ENCODE results near the gene PI4KA. TPM values are rescaled to one million over a fixed set of nuclear protein-coding genes. Genes with fewer than 3 reads are reported as not detected.

PI4KA gene
- total and polyA plus RNA-seq, 8 donors = 22.7 to 174 (median 55.4) TPM

DNA sequence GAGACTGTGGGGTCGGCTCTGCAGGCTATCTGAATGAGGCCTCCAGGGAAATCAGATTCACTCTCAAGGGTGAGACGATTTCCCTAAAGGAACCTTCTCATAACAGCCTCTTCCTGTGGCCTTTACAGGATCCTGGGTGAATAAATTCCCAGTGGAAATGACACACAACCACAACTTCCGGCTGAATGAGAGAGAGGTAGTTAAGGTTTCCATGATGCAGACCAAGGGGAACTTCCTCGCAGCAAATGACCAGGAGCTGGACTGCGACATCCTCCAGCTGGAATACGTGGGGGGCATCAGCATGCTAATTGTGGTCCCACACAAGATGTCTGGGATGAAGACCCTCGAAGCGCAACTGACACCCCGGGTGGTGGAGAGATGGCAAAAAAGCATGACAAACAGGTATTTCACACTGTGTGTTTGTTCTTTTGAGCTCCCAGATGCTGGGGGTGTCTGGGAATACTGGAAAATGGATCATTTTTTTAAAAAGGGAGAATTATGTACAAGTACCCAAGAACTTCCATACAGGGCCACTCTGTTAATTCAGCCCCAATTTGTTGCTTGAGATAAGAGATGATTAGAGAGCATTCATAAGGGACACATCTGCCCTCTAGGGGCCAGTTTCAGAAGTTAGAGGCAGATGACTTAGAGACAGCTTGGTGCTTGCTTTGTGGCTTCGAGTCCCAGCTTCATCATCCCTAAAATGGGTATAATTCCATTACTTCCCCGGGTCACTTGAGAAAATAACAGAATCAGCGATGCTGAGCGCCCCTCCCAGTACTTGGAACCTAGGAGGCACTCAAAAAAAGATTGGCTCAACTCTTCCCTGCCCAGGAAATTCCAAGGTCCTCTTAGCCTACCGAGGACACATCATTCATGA is 74.5 kb downstream of the PI4KA start:
- intact Hi-C loops (cut with DNase I; ENCODE audit: low total_unique reads) = no loop called here
- Histone ChIP-seq H3K27ac (no peak overlapping the region), H3K4me3 (no peak overlapping the region), H3K9me3 (no peaks in the 10 kb centered on the region), H3K36me3 (peaks cover 32 to 81% (median 80%) of the 10 kb centered on the region in 4 donors), H3K4me1 (peaks cover 0 to 4% (median 0%) of the 10 kb centered on the region in 4 donors), H3K27me3 (no peaks in the 10 kb centered on the region)
- TF ChIP-seq, protein P1, sequence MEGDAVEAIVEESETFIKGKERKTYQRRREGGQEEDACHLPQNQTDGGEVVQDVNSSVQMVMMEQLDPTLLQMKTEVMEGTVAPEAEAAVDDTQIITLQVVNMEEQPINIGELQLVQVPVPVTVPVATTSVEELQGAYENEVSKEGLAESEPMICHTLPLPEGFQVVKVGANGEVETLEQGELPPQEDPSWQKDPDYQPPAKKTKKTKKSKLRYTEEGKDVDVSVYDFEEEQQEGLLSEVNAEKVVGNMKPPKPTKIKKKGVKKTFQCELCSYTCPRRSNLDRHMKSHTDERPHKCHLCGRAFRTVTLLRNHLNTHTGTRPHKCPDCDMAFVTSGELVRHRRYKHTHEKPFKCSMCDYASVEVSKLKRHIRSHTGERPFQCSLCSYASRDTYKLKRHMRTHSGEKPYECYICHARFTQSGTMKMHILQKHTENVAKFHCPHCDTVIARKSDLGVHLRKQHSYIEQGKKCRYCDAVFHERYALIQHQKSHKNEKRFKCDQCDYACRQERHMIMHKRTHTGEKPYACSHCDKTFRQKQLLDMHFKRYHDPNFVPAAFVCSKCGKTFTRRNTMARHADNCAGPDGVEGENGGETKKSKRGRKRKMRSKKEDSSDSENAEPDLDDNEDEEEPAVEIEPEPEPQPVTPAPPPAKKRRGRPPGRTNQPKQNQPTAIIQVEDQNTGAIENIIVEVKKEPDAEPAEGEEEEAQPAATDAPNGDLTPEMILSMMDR (IDR thresholded peaks at IDR 0.05) = peak in 5 of 7 experiments; percentile 4 to 57 (median 47)
- no peak for TF ChIP-seq POLR2A (IDR thresholded peaks at IDR 0.05)
- peak in 1 of 2 donors; percentile 73 for DNase-seq
- 75 to 80% (median 77%) methylated on average over 14 of the region's 14 CpGs for WGBS, 5 donors

DNA sequence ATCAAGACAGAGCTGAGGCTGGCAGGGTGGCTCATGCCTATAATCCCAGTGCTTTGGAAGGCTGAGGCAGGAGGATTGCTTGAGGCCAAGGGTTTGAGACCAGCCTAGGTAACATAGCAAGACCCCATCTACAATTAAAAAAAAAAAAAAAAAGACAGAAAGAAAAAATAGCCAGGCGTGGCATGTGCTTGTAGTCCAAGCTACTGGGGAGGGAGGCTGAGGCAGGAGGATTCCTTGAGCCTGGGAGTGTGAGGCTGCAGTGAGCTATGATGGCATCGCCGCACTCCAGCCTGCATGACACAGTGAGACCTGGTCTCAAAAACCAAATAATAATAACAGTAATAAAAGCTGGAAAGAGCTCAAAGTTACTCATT is 75.3 kb downstream of the PI4KA start:
- no peak overlapping the region for H3K27ac ChIP-seq
- peaks cover under 1 to 6% (median under 1%) of the 10 kb centered on the region in 4 donors for H3K4me1 ChIP-seq
- TF ChIP-seq POLR2AphosphoS5 (IDR thresholded peaks at IDR 0.05) (no peak), POLR2A (IDR thresholded peaks at IDR 0.05) (no peak), EP300 (IDR thresholded peaks at IDR 0.05) (no peak)
- TF ChIP-seq, protein P1 (IDR thresholded peaks at IDR 0.05) = no peak
- H3K9me3 ChIP-seq = no peaks in the 10 kb centered on the region
- no peaks in the 10 kb centered on the region for H3K27me3 ChIP-seq
- H3K4me3 ChIP-seq = no peak overlapping the region
- WGBS, 5 donors = 95 to 100% (median 98%) methylated on average over 3 of the region's 3 CpGs
- DNase-seq = no peak
- H3K36me3 ChIP-seq = peaks cover 30 to 81% (median 79%) of the 10 kb centered on the region in 4 donors
- intact Hi-C loops (cut with DNase I; ENCODE audit: low total_unique reads) = no loop called here

DNA sequence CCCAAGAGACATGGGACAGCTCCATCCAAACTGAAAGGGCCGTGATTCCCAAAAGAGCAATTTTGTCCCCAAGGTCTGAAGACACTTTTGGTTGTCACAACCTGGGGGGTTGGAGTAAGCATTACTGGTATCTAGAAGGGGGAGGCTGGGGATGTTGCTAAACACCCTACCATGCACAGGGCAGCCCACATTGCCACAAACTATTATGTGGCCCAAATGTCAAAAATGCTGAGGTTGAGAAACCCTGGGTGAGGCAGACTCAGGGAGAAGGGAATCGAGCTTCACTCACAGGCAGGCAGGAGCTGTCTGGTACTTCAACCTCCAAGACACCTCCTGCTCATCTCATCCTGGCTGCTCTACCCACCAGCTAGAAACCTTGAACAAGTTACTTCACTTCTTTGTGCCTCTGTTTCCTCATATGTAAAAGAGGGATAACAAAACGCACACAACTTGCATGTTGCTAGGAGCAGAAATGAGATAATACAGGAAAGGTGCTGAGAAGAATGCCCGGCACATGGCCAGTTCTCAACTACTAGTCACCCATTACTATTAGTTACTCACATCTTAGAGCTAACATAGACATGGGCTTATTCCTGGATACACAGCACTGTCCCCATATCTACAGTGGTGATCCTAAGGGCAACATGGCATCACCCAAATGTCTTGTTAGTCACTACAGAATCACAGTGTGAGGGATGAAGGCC is 75.9 kb downstream of the PI4KA start:
- no peak for TF ChIP-seq POLR2AphosphoS5 (IDR thresholded peaks at IDR 0.05)
- TF ChIP-seq POLR2A (IDR thresholded peaks at IDR 0.05) = no peak
- TF ChIP-seq, protein P1 (IDR thresholded peaks at IDR 0.05) = no peak
- TF ChIP-seq EP300 (IDR thresholded peaks at IDR 0.05) = no peak
- intact Hi-C loops (cut with DNase I; ENCODE audit: low total_unique reads) = no loop called here
- WGBS, 5 donors = 93 to 95% (median 94%) methylated on average over 4 of the region's 4 CpGs
- H3K9me3 ChIP-seq = no peaks in the 10 kb centered on the region
- no peak overlapping the region for H3K27ac ChIP-seq
- H3K36me3 ChIP-seq = peaks cover 25 to 78% (median 75%) of the 10 kb centered on the region in 4 donors
- no peaks in the 10 kb centered on the region for H3K27me3 ChIP-seq
- no peak overlapping the region for H3K4me3 ChIP-seq
- peaks cover 5 to 12% (median 6%) of the 10 kb centered on the region in 4 donors for H3K4me1 ChIP-seq
- no peak for DNase-seq

DNA sequence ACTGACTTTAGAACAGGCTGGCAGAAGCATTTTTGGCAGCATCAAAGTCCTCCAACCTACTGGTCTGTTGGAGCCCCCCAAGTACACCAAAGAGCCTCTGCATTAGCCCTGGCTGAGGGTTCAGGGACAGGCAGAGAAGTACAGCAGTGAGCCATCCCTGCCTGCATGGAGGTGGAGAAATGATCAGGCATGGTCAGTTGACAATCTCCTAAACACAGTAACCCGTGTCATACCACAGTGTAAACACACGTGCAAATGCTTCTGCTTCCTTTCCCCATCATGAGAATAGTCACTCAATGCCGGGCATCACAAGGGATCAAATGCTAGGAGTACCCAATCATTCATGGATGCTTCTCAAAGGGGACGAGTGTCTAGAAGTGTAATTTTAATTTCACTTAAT is 76.5 kb downstream of the PI4KA start:
- no peak overlapping the region for H3K4me3 ChIP-seq
- intact Hi-C loops (cut with DNase I; ENCODE audit: low total_unique reads) = no loop called here
- DNase-seq = no peak
- no peak for TF ChIP-seq EP300 (IDR thresholded peaks at IDR 0.05)
- no peak for TF ChIP-seq POLR2AphosphoS5 (IDR thresholded peaks at IDR 0.05)
- H3K4me1 ChIP-seq = peaks cover 5 to 17% (median 9%) of the 10 kb centered on the region in 4 donors
- peaks cover 19 to 75% (median 69%) of the 10 kb centered on the region in 4 donors for H3K36me3 ChIP-seq
- H3K27ac ChIP-seq = no peak overlapping the region
- H3K9me3 ChIP-seq = no peaks in the 10 kb centered on the region
- whole genome bisulfite sequencing, 5 donors = 75 to 88% (median 83%) methylated on average over 4 of the region's 4 CpGs
- H3K27me3 ChIP-seq = no peaks in the 10 kb centered on the region

All from stomach (tissue), 9 donors.